Kidney tubule cell (primary cell): ENCODE measurements around the gene DOCK4.

Experiments used
- DNase-seq: peaks from one replicate; pipeline ENCODE4 v3.0.0-alpha.2; 2018; ENCODE audit warnings: low spot score

DOCK4 gene

GRCh38 chr7:112010994-112011393, 195.2 kb downstream of the DOCK4 start:
- DNase-seq, result no peak

GRCh38 chr7:112010109-112010508, 196.1 kb downstream of the DOCK4 start:
- DNase-seq, result no peak

- peak; percentile 62 for DNase-seq
Observed at GRCh38 chr7:112009081-112009480, 197.1 kb downstream of the DOCK4 start.

- no peak for DNase-seq
Observed at GRCh38 chr7:112007185-112007584, 199.0 kb downstream of the DOCK4 start.

GRCh38 chr7:112006071-112006470, 200.1 kb downstream of the DOCK4 start:
- DNase-seq, result no peak

- DNase-seq, result no peak
Observed at GRCh38 chr7:112005205-112005775, 200.9 kb downstream of the DOCK4 start.

GRCh38 chr7:112001091-112001826, 204.9 kb downstream of the DOCK4 start:
- DNase-seq, result peak; percentile 89

- no peak for DNase-seq
Observed at GRCh38 chr7:111998326-111998725, 207.9 kb downstream of the DOCK4 start.

GRCh38 chr7:111997546-111997945, 208.7 kb downstream of the DOCK4 start:
- DNase-seq, result no peak

- DNase-seq, result peak; percentile 13
Observed at GRCh38 chr7:111992601-111993000, 213.6 kb downstream of the DOCK4 start.

GRCh38 chr7:111990643-111991042, 215.6 kb downstream of the DOCK4 start:
- DNase-seq, result no peak

GRCh38 chr7:111987886-111988285, 218.3 kb downstream of the DOCK4 start:
- DNase-seq, result no peak

GRCh38 chr7:111987115-111987826, 218.9 kb downstream of the DOCK4 start:
- DNase-seq, result no peak

- DNase-seq, result no peak
Observed at GRCh38 chr7:111986601-111987000, 219.6 kb downstream of the DOCK4 start.

GRCh38 chr7:111985798-111986197, 220.4 kb downstream of the DOCK4 start:
- DNase-seq, result no peak

GRCh38 chr7:111982804-111983203, 223.4 kb downstream of the DOCK4 start:
- no peak for DNase-seq

- DNase-seq, result no peak
Observed at GRCh38 chr7:111982133-111982532, 224.1 kb downstream of the DOCK4 start.

- DNase-seq, result no peak
Observed at GRCh38 chr7:111980725-111981124, 225.5 kb downstream of the DOCK4 start.

- DNase-seq, result no peak
Observed at GRCh38 chr7:111975346-111975745, 230.9 kb downstream of the DOCK4 start.

GRCh38 chr7:111960984-111961383, 245.2 kb downstream of the DOCK4 start:
- DNase-seq, result no peak

- peak; percentile 27 for DNase-seq
Observed at GRCh38 chr7:111958896-111959295, 247.3 kb downstream of the DOCK4 start.

GRCh38 chr7:111958431-111958830, 247.8 kb downstream of the DOCK4 start:
- no peak for DNase-seq

GRCh38 chr7:111955616-111956015, 250.6 kb downstream of the DOCK4 start:
- no peak for DNase-seq
